HL-60 (cell line): ENCODE measurements around the gene TIA1.

Experiments used
- DNase-seq, 2 experiments: peaks; one replicate each; pipeline ENCODE4 v3.0.0-alpha.2; 2010 to 2020; ENCODE audit warnings: low read depth in 1 of 2, low spot score in 1 of 2
- H3K27ac ChIP-seq: fragments of 250-450 bp; sonication (Bioruptor Pico); replicated peaks from 2 replicates; pipeline ENCODE4 v1.5.1; 2020; ENCODE audit warnings: mild to moderate bottlenecking, moderate library complexity
- H3K27me3 ChIP-seq: fragments of 250-450 bp; sonication (Bioruptor Pico); 2 replicates; pipeline ENCODE4 v1.5.1; 2021; ENCODE audit warnings: mild to moderate bottlenecking, moderate library complexity; ENCODE audit not compliant: insufficient read depth, poor library complexity, severe bottlenecking
- H3K4me3 ChIP-seq: replicated peaks from 2 replicates; pipeline ENCODE4 v1.5.1; 2011; ENCODE audit warnings: mild to moderate bottlenecking, control low read depth, low read length; ENCODE audit not compliant: insufficient read depth
- CTCF ChIP-seq: IDR thresholded peaks from one replicate; pipeline ENCODE4 v1.5.1; 2011; ENCODE audit warnings: low read length, control low read depth, inconsistent platforms; ENCODE audit not compliant: insufficient read depth
- GABPA ChIP-seq: IDR thresholded peaks from 2 replicates; pipeline ENCODE4 v1.6.1; 2012; ENCODE audit warnings: low read depth
- POLR2AphosphoS5 ChIP-seq: IDR thresholded peaks from 2 replicates; pipeline ENCODE4 v1.6.1; 2012; ENCODE audit warnings: low read depth
- REST ChIP-seq: IDR thresholded peaks from 2 replicates; pipeline ENCODE4 v1.6.1; 2012; ENCODE audit warnings: low read depth; ENCODE audit not compliant: insufficient replicate concordance
- SPI1 ChIP-seq: IDR thresholded peaks from 2 replicates; pipeline ENCODE4 v1.6.1; 2012; ENCODE audit warnings: low read depth, mild to moderate bottlenecking, borderline replicate concordance

Gene TIA1

GRCh38 chr2:70247364-70248180, 856 bp downstream of the TIA1 start:
- no peaks in the 10 kb centered on the region for H3K27me3 ChIP-seq
- TF ChIP-seq SPI1 (no peak), GABPA (no peak), CTCF (no peak), POLR2AphosphoS5 (no peak), REST (no peak)
- H3K27ac ChIP-seq: peak overlapping the region; percentile 93
- peak overlapping the region; percentile 75 for H3K4me3 ChIP-seq
- DNase-seq: no peak

GRCh38 chr2:70243806-70244584, 4.4 kb downstream of the TIA1 start:
- Histone ChIP-seq H3K27ac (no peak overlapping the region), H3K27me3 (no peaks in the 10 kb centered on the region), H3K4me3 (no peak overlapping the region)
- TF ChIP-seq POLR2AphosphoS5: no peak
- TF ChIP-seq REST: no peak
- no peak for TF ChIP-seq CTCF
- TF ChIP-seq GABPA: no peak
- TF ChIP-seq SPI1: no peak
- no peak for DNase-seq

GRCh38 chr2:70242552-70242951, 5.9 kb downstream of the TIA1 start:
- no peaks in the 10 kb centered on the region for H3K27me3 ChIP-seq
- no peak for TF ChIP-seq REST
- TF ChIP-seq POLR2AphosphoS5: no peak
- no peak for TF ChIP-seq GABPA
- TF ChIP-seq CTCF: no peak
- no peak for TF ChIP-seq SPI1
- DNase-seq: no peak
- no peak overlapping the region for H3K27ac ChIP-seq
- no peak overlapping the region for H3K4me3 ChIP-seq
